ENCODE results near the gene GDI1. TPM values are rescaled to one million over a fixed set of nuclear protein-coding genes. Genes with fewer than 3 reads are reported as not detected.

Gene GDI1
- total and polyA plus RNA-seq, 9 of the 15 experiments (the other 6 are each of a cell fraction or from before 2014, with no cell fraction given) = 0.97 to 82.6 (median 37.5) TPM

GRCh38 chrX:154444755-154445246 lies 7.8 kb downstream of the GDI1 start:
- 0 out of 2 replicates have a peak, but pooled peaks have one; percentile 15 for TF ChIP-seq ZNF740 (CRISPR knock-in tag; IDR thresholded peaks at IDR 0.05)
- TF ChIP-seq ZNF740 (tag; IDR thresholded peaks at IDR 0.05) = no peak
- no peak for TF ChIP-seq NR1H2 (CRISPR knock-in tag; IDR thresholded peaks at IDR 0.05)
- TF ChIP-seq TAF9B (IDR thresholded peaks at IDR 0.05; ENCODE audit: partially characterized antibody) = no peak
- no peak for TF ChIP-seq POLR2A (conservative IDR thresholded peaks at IDR 0.05)
- TF ChIP-seq, protein P1, sequence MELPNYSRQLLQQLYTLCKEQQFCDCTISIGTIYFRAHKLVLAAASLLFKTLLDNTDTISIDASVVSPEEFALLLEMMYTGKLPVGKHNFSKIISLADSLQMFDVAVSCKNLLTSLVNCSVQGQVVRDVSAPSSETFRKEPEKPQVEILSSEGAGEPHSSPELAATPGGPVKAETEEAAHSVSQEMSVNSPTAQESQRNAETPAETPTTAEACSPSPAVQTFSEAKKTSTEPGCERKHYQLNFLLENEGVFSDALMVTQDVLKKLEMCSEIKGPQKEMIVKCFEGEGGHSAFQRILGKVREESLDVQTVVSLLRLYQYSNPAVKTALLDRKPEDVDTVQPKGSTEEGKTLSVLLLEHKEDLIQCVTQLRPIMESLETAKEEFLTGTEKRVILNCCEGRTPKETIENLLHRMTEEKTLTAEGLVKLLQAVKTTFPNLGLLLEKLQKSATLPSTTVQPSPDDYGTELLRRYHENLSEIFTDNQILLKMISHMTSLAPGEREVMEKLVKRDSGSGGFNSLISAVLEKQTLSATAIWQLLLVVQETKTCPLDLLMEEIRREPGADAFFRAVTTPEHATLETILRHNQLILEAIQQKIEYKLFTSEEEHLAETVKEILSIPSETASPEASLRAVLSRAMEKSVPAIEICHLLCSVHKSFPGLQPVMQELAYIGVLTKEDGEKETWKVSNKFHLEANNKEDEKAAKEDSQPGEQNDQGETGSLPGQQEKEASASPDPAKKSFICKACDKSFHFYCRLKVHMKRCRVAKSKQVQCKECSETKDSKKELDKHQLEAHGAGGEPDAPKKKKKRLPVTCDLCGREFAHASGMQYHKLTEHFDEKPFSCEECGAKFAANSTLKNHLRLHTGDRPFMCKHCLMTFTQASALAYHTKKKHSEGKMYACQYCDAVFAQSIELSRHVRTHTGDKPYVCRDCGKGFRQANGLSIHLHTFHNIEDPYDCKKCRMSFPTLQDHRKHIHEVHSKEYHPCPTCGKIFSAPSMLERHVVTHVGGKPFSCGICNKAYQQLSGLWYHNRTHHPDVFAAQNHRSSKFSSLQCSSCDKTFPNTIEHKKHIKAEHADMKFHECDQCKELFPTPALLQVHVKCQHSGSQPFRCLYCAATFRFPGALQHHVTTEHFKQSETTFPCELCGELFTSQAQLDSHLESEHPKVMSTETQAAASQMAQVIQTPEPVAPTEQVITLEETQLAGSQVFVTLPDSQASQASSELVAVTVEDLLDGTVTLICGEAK (IDR thresholded peaks at IDR 0.05) = peak; percentile 51; the same call in 1 of the 2 replicates
- TF ChIP-seq, protein P1 (CRISPR knock-in tag; IDR thresholded peaks at IDR 0.05) = no peak
- TF ChIP-seq FOXA3 (CRISPR knock-in tag; conservative IDR thresholded peaks at IDR 0.05 in 1 of 2, IDR thresholded peaks at IDR 0.05 in 1 of 2) = no peak
- no peak for TF ChIP-seq NFXL1 (CRISPR knock-in tag; IDR thresholded peaks at IDR 0.05)
- TF ChIP-seq ZNF232 (CRISPR knock-in tag; IDR thresholded peaks at IDR 0.05) = no peak
- TF ChIP-seq ZNF263 (CRISPR knock-in tag; IDR thresholded peaks at IDR 0.05; ENCODE audit: borderline replicate concordance) = 0 out of 2 replicates have a peak, but pooled peaks have one; percentile 15
- Histone ChIP-seq H3K79me2 (ENCODE audit: control insufficient read depth, insufficient read depth, low read length) (peaks cover 18% of the 10 kb centered on the region), H3K9ac (ENCODE audit: insufficient read depth in 1 of 2, low read depth in 2 of 2, low read length in 2 of 2) (peak overlapping the region; percentile 89 to 97), H3K36me3 (ENCODE audit: control insufficient read depth, insufficient read depth, low read length) (peaks cover 65% of the 10 kb centered on the region; the same call in 2 of the 3 replicates), H3K9me1 (ENCODE audit: control insufficient read depth, insufficient read depth, low read length) (no peaks in the 10 kb centered on the region), H3K4me1 (replicated peaks in 1 of 2; ENCODE audit: control insufficient read depth in 2 of 2, insufficient read depth in 2 of 2, low read length in 2 of 2) (peaks cover 9 to 36% of the 10 kb centered on the region in 2 experiments; a peak in 4 of 5 replicates), H3K4me2 (ENCODE audit: insufficient read depth, low read length) (peak overlapping the region; percentile 78), H2AFZ (ENCODE audit: low read depth, low read length) (0 out of 2 replicates have a peak overlapping the region, but pooled peaks have one; percentile 77), H3K27me3 (ENCODE audit: control insufficient read depth in 2 of 2, insufficient read depth in 2 of 2, low read length in 2 of 2) (no peaks in the 10 kb centered on the region), H3K9me3 (replicated peaks; ENCODE audit: control insufficient read depth, insufficient read depth, low read depth, low read length) (no peaks in the 10 kb centered on the region), H3K27ac (ENCODE audit: extremely low read depth, low read depth, low read length) (peak overlapping the region; percentile 80), H3K4me3 (peak overlapping the region; percentile 76), H4K20me1 (replicated peaks; ENCODE audit: control insufficient read depth, insufficient read depth, low read length) (no peaks in the 10 kb centered on the region)
- ChIA-PET POLR2A (interaction anchor here (0.7 to 1.7 kb wide), 5 partner anchors 12 to 47 kb away, joined by 3 to 10 read pairs (median 4); partner anchors contain the start of genes DNASE1L1, PLXNA3, RPL10 and SLC10A3), CTCF (ENCODE audit: low intra/inter-chr PET ratio) (no interaction called here)
- DNase-seq (ENCODE audit: extremely low read depth in 1 of 4, low spot score in 3 of 4) (peak in 1 of 4 experiments; percentile 29), FAIRE-seq (no peak), ATAC-seq (peak; percentile 60)
- in situ Hi-C loops (cut with MboI) (no loop called here), intact Hi-C loops (cut with micrococcal nuclease) (no loop called here)
- WGBS (ENCODE audit: insufficient coverage, low coverage, missing lambda C conversion rate) = 27% methylated on average over 10 of the region's 13 CpGs
- no TSS peak for BruUV-seq (replicated peaks)
